ES-I3 (cell line): ENCODE measurements around the gene GALNT9.

Experiments used
- H3K36me3 ChIP-seq: 2 replicates; pipeline ENCODE4 v1.6.1; 2013; ENCODE audit warnings: mild to moderate bottlenecking, low read length, control low read depth, moderate library complexity; ENCODE audit not compliant: insufficient read depth
- H3K4me1 ChIP-seq: 2 replicates; pipeline ENCODE4 v1.6.1; 2013; ENCODE audit warnings: mild to moderate bottlenecking, control low read depth, low read length; ENCODE audit not compliant: insufficient read depth
- H3K9ac ChIP-seq: 2 replicates; pipeline ENCODE4 v1.6.1; 2013; ENCODE audit warnings: low read depth, mild to moderate bottlenecking, low read length, moderate library complexity
- H3K9me3 ChIP-seq: 2 replicates; pipeline ENCODE4 v1.6.1; 2013; ENCODE audit warnings: mild to moderate bottlenecking, low read length, moderate library complexity; ENCODE audit not compliant: control insufficient read depth, insufficient read depth

GALNT9 gene

DNA sequence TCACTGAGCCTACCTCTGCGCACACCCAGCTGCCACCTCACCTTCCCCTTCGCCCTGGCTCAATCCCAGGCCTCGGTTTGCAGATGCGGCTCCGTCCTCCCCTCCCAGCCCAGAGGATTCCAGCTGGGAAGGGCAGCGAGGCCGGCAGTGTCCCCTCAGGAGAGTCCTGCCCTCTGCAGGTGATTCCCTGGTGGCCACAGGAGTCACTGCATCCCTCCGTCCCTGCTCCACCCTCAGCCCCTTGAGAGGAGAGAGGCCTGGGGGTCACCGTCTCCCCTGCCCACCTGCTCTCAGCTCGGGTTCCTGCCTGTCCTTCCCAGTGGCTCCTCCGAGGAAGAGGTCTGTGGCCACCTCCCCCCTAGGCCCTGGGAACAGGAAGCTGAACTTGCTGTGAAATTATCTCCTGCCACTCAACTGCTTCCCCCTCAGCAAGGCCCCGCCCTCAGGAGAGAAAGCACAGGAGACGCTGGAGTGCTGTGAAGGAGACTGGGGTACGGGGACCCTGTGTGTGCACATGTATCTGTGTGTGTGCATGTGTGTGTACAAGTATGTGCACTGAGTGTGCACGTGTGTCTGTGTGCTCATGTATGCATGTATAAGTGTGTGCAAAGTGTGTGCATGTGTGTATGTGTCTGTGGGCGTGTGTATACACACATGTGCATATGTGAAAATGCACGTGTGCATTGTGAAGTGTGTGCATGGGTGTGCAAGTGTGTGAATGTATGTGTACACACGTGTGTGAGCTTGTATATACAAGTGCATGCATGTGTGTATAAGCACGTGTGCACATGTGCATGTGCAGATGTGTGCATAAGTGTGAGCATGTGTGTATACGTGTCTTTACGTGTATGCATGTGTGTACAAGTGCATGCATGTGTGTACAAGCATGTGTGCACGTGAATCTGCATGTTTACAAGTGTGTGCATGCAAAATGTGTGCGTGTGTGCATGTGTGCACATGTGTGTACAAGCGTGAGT lies 13.2 kb upstream of the GALNT9 start:
- H3K9ac ChIP-seq: no peak overlapping the region
- no peaks in the 10 kb centered on the region for H3K36me3 ChIP-seq
- no peaks in the 10 kb centered on the region for H3K4me1 ChIP-seq
- no peaks in the 10 kb centered on the region for H3K9me3 ChIP-seq

DNA sequence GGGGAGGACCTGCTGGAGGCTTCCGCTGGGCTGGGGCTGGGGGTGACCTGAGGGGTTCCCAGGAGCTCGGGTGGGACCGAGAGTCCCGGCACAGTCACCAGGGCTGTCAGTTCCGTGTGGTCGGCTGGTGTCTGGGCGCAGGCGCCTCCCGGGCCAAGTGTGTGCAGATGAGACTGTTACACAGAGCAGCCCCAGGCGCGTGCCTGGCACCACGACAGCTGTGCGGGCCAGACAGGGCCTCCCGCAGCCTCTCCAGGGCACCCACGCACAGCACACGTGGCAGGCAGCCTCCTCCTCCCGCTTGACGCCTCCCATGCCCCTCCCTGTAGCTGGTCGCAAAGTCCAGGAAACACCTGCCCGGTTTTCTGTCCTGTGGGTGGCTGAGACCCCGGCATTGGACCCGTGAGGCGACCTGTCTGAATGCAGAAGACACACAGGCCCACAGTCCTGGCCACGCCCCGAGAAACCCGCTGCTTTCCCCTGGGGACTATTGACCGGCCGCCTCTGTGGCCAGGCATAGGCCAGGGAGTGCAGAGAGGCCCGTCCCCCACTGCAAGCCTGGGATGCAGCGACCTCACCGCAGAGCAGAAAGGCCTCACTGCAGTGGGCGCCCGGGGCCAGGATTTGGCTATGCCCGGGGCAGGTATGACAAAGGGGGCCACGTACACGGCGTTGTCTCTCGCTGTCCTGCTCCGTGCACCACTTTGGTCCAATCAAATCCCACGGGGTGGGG lies 12.1 kb upstream of the GALNT9 start:
- Histone ChIP-seq H3K9ac (no peak overlapping the region), H3K9me3 (no peaks in the 10 kb centered on the region), H3K4me1 (no peaks in the 10 kb centered on the region), H3K36me3 (no peaks in the 10 kb centered on the region)

GRCh38 chr12:132340266-132341035 lies 11.1 kb upstream of the GALNT9 start:
- no peaks in the 10 kb centered on the region for H3K4me1 ChIP-seq
- H3K9me3 ChIP-seq: no peaks in the 10 kb centered on the region
- H3K36me3 ChIP-seq: no peaks in the 10 kb centered on the region
- no peak overlapping the region for H3K9ac ChIP-seq

DNA sequence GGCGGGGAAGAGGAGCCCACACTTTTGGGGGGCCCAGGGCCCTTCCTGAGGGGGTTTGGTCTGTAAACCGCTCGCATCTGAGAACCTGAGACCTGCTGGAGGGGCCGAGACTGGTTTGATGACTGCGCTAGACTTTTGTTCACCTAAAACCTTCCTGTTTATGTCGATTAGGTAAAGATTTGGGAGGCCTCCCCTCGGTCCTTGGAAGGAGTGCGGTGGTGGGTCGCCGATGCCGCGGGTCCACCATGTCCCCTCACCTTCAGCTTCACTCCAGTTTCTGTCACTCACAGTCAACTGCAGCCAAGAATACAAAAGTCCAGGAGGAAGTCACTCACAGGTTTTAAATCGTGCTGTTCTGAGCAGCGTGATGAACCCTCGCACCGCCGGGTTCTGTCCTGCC lies 10.5 kb upstream of the GALNT9 start:
- Histone ChIP-seq H3K4me1 (no peaks in the 10 kb centered on the region), H3K36me3 (no peaks in the 10 kb centered on the region), H3K9ac (no peak overlapping the region), H3K9me3 (no peaks in the 10 kb centered on the region)

DNA sequence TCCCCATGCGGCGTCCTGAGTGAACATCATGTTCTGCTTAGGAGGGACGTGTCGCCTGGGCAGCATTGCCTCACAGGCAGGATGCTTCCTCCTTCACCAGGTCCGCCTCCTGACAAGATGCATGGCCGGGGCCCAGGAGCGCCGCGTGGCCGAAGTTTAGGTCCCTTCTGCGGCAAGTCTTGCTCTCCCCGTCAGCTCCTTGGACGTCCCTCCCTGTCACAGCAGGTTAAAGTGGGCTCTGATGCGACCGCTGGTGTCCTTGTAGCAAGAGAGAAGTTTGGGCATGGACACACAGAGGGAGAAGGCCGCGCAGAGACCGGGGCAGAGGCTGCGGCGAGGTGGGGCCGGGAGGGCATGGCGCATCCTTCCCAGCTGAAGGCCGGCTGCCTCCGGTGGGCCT lies 9.4 kb upstream of the GALNT9 start:
- no peak overlapping the region for H3K9ac ChIP-seq
- H3K4me1 ChIP-seq: no peaks in the 10 kb centered on the region
- H3K36me3 ChIP-seq: no peaks in the 10 kb centered on the region
- H3K9me3 ChIP-seq: no peaks in the 10 kb centered on the region

DNA sequence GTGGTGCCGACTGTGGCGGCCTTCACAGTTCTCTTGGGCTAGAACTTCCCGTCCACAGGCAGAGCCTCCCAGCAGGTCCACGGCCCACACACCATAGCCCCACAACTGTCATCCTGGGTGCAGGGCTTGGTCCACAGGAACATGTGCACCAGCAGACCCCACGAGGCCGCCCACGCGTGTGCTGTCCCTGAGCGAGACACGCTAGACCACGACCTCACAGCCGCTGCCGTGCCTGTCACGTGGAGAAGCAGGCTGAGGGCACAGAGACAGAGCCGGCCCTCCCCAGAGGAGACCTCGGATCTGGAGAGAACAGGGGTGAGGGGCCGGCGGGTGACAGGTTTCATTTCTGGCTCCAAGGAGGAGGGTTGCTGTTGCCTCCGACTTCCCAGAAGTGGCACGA lies 8.9 kb upstream of the GALNT9 start:
- Histone ChIP-seq H3K9me3 (no peaks in the 10 kb centered on the region), H3K9ac (no peak overlapping the region), H3K36me3 (no peaks in the 10 kb centered on the region), H3K4me1 (no peaks in the 10 kb centered on the region)

DNA sequence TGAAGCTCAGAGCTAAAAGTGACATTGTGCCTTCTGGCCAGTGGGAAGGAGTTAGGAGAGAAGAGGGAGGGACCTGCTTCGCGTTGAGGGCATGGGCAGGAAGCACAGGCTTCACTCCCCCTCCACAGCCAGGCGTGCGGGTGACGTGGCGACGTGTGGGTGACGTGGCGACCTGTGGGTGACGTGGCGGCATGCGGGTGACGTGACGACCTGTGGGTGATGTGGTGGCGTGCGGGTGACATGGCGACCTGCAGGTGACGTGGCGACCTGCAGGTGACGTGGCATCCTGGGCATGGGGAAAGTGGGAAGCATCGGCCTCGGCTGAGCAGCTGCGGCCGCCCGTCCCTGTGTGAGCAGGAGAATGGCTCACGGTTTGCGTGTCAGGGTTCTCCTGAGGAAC lies 8.2 kb upstream of the GALNT9 start:
- no peaks in the 10 kb centered on the region for H3K9me3 ChIP-seq
- no peaks in the 10 kb centered on the region for H3K4me1 ChIP-seq
- no peak overlapping the region for H3K9ac ChIP-seq

DNA sequence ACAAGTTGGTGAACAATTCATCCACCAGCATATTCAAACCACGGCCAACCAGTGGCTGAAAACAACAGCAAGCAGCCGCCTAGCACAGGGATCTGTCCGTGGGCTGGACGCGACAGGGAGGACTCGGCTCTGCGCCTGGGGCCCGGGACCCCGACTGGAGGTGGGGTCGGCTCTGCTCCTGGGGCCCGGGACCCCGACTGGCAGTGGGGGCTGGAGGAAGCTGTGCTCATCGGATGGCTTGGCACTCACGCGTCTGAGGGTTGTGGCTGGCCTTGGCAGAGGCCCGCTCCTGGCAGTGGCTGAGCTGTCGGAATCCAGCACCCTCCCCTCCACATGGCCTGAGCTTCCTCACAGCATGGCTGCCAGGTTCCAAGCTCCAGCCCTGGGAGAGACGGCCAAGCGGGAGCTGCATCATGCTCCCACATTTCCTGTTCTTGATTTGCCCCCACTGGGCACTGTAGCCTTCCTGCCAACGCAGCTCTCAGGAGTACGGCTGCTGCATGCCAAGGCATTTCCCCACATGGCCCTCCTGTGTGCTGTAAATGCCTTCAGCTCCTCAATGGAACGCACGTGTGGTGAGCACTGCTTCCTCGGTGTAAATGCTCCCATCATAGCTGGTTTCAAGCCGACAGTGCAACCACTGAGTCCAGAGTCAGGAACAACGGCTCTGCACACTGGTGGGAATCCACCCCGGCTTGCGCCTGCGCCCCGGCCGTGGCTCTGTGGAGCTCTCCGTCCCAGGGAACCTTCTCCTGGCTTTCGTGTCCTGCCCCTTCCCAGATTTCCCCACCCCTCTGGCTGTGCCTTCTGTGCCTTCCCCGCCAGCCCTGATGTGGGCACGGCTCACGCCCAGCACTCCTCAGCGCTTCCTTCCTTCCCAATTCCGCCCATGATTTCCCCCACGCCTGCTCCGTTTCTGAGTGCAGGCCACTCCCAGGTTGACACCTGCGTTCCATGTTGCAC lies 7.3 kb upstream of the GALNT9 start:
- no peak overlapping the region for H3K9ac ChIP-seq
- no peaks in the 10 kb centered on the region for H3K9me3 ChIP-seq
- no peaks in the 10 kb centered on the region for H3K36me3 ChIP-seq
- H3K4me1 ChIP-seq: no peaks in the 10 kb centered on the region

More for the DNA sequence above, 8.2 kb upstream of the GALNT9 start:
- no peaks in the 10 kb centered on the region for H3K36me3 ChIP-seq

DNA sequence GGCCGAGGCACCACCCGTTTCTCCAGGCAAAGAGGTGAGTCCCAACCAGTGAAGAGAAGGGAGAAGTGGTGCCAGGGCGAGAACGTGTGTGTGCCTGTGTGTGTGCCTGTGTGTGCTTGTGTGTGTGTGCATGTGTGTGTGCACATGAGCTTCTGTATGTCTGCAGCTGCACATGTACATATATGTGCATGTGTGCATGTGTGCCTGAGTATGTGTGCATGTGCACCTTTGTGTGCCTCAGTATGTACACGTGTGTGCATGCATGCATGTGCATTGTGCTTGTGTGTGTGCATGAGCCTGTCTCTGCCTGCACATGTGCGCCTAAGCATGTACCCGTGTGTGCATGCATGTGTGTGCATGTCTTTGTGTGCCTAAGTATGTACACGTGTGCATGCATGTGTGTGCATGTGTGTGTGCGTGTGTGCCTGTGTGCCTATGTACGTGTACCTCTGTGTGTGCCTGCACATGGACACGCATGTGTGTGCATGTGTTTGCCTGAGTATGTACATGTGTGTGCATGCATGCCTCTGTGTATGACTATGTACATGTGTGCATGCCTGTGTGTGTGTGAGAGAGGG lies 5.9 kb upstream of the GALNT9 start:
- Histone ChIP-seq H3K4me1 (no peaks in the 10 kb centered on the region), H3K9me3 (no peaks in the 10 kb centered on the region), H3K36me3 (no peaks in the 10 kb centered on the region), H3K9ac (no peak overlapping the region)

DNA sequence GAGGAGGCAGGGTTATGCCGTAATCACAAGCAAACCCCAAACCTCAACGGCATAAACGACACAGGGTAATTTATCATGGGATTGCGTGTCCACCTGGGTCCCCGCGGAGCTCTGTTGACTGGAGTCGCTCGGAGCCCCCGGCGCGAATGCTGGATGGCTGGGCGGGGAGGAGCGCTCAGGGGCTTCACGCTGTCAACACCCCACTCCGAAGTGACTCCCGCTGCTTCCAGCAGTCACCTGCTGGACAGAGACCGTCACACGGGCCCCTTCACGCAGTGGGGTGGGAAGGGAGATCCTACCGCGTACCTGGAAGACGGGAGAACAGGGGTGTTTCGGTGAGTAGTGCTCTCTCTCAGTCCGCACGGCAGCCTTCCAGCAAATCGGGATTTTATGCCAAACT lies 4.4 kb upstream of the GALNT9 start:
- H3K9ac ChIP-seq: no peak overlapping the region
- no peaks in the 10 kb centered on the region for H3K9me3 ChIP-seq
- H3K36me3 ChIP-seq: no peaks in the 10 kb centered on the region
- no peaks in the 10 kb centered on the region for H3K4me1 ChIP-seq

DNA sequence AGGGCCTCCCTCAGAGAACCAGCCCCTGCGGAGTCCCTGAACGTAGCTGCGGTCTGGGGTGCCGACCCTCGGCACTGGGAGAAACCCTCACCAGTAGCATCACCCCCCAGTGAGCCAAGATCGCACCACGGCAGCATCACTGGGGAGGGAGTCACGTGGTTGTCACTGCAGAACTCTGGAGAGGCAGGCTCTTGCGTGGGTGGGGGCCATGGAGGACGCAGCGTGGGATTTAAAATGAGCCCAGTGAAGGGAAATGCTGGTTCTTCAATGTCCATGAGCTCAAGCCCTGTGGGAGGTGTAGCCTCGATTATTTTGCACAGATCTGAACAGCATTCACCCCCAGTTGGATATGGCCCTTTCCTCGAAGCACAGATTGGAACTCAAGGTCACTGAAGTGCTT lies 3.9 kb upstream of the GALNT9 start:
- no peak overlapping the region for H3K9ac ChIP-seq
- H3K4me1 ChIP-seq: no peaks in the 10 kb centered on the region
- no peaks in the 10 kb centered on the region for H3K36me3 ChIP-seq
- H3K9me3 ChIP-seq: no peaks in the 10 kb centered on the region

DNA sequence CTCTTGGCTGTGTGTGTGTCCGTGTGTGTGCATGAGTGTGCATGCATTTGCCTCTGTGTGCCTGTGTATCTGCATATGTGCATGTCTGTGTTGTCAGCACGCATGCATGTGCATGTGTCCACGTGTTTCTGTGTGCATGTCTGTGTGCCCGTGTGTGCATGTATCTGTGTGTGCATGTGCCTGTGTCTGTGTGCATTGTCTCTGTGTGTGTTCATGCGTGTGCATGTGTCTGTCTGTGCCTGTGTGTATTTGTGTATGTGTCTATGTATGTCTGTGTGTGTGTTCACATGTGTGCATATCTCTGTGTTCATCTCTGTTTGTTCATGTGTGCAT lies 1.1 kb upstream of the GALNT9 start:
- Histone ChIP-seq H3K36me3 (no peaks in the 10 kb centered on the region), H3K9me3 (no peaks in the 10 kb centered on the region), H3K9ac (no peak overlapping the region), H3K4me1 (peaks cover 8% of the 10 kb centered on the region; the same call in 1 of the 2 replicates)

- Histone ChIP-seq H3K9ac (no peak overlapping the region; the same call in 1 of the 2 replicates), H3K4me1 (peaks cover 8% of the 10 kb centered on the region; the same call in 1 of the 2 replicates), H3K9me3 (no peaks in the 10 kb centered on the region), H3K36me3 (no peaks in the 10 kb centered on the region)
Observed at GRCh38 chr12:132329720-132330548, 545 bp upstream of the GALNT9 start.
